Activated CD8-positive, alpha-beta memory T cell treated with anti-CD3 and anti-CD28 coated beads, Interleukin-2, amount 50 U/mL, for 48 hours (primary cell): Measurements from ENCODE around the gene ANKS1B.

ENCODE experiments used
- DNase-seq: peaks from one replicate; pipeline ENCODE4 v3.0.0-alpha.2; 2020

The ANKS1B gene

GRCh38 chr12:99552022-99552421, 432.7 kb downstream of the ANKS1B start:
- no peak for DNase-seq

GRCh38 chr12:99549651-99550050, 435.1 kb downstream of the ANKS1B start:
- no peak for DNase-seq

DNA sequence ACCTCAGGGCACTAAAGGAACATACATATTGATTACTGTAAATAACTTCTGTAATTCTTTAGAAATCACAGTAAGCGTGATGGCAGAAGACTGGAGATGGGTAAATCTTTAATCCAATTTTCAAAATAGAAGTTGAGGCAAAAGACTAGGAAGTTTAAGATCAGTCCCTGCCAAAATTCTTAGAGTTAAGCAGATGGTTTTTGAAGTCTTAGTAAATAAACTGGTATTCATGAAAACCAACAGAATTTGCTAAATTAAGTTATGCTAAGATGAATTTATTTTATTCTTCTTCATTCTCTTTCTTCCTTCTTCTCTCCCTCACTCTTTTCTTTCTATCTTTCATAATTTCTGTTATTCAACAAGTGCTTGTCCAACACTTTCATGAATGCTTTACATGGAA, 435.5 kb downstream of the ANKS1B start:
- DNase-seq, result no peak

- DNase-seq, result no peak
Measured at GRCh38 chr12:99544457-99544856, 440.3 kb downstream of the ANKS1B start.

- no peak for DNase-seq
Measured at GRCh38 chr12:99529966-99530365, 454.8 kb downstream of the ANKS1B start.

DNA sequence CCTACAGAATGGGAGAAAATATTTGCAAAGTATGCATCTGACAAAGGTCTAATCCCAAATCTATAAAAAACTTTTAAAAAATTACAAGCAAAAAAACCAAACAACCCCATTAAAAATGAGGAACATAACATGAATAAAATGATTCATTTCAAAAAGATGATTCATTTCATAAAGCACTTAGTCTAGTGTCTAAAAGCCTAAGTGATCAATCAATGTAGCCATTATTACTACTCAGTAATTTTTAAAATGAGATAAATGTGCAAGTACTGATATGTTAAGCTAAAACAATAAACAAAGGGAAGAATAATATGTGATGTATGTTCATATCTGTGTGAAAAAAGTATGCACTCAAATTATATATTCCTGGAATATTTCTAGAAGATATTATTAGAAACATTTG, 456.3 kb downstream of the ANKS1B start:
- DNase-seq, result no peak

DNA sequence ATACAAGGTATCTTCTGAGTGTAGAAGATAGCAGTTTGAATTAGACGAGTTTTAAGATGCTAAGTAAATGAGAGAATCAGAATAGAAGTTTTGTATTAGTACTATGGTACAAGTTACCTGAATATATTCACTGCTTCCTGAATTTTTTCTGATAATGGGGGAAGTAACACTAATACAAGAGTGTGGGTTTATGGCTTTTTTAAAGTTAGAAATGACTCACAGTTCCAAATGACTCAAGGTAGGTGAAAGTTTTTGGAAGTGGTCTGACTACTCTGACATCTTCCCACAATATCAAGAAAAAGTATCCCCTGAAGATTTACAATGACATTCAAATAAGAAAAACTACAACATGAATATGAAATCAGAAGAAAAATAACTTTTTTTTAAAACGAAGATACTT, 460.9 kb downstream of the ANKS1B start:
- no peak for DNase-seq

DNA sequence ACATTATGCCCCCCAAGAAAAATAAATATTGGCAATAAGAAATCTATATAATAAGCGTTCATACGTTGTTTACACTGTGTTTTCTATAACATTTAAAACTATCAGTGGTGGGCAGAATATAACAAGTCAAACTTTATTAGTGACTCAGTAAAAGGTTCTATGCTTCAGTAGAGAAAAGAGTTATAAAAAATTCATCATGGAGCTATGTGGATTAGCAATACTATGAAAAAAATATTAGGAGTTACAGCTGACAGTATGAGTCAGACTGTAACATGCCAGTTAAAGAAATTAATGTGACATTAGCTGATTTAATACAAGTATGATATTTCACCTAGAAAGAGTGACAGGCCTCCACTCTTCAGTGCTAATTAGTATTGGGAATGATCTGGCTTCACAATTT, 462.3 kb downstream of the ANKS1B start:
- DNase-seq, result no peak

DNA sequence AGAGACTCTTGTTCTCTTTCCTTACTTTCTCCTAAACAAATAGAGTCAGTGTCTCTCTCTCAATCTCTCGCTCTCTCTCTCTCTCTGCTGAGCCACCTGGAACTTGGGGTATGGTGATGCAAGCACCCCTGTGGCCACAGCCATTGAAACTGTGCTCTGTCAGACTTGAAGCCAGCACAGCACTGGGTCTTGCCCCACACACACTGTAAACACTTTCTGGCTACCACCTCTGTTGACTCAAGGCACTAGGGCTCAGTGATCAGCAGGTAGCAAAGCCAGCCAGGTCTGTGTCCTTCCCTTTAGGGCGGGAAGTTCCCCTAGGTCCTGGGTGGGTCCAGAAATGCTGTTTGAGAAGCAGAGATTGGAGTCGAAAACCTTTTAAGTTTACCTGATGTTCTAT, 463.1 kb downstream of the ANKS1B start:
- no peak for DNase-seq

DNA sequence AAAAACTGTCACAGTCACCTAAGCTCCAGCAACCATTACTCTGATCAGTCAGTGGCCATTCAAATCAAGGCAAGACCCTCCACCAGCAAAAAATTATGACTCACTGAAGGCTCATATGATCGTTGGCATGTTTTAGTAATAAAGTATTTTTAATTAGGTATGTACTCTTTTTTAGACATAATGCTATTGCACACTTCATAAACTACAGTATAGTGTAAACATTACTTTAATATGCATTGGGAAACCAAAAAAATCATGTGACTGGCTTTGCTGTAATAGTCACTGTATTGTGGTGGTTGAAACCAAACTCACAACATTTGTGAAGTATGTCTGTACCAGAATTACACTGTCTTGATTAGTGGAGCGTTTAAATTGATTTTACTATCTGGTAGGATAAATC, 471.7 kb downstream of the ANKS1B start:
- no peak for DNase-seq

GRCh38 chr12:99505805-99506204, 478.9 kb downstream of the ANKS1B start:
- DNase-seq, result no peak

- DNase-seq, result no peak
Measured at GRCh38 chr12:99498756-99499155, 486.0 kb downstream of the ANKS1B start.

DNA sequence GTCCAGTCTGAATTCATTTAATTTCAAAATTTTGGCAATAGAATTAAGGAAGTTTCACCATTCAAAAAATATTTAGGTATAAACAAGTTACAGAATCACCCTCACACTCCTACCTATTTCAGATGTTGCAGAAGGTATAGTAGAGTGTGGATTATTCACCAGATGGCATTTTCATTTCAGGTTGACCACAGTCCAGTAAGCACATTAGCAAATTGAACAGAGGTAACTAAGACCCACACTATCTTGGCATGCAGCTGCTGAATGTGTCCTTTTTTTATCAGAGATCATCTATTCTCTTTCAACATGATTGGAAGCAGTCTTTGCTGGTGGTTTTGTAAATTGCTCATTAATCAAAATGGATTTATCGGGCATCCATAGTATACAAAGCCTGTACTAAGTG, 488.9 kb downstream of the ANKS1B start:
- DNase-seq, result no peak

GRCh38 chr12:99493197-99493596, 491.5 kb downstream of the ANKS1B start:
- DNase-seq, result no peak

- no peak for DNase-seq
Measured at GRCh38 chr12:99486277-99486676, 498.5 kb downstream of the ANKS1B start.

- DNase-seq, result no peak
Measured at GRCh38 chr12:99479149-99479548, 505.6 kb downstream of the ANKS1B start.

GRCh38 chr12:99476956-99477355, 507.8 kb downstream of the ANKS1B start:
- DNase-seq, result no peak

DNA sequence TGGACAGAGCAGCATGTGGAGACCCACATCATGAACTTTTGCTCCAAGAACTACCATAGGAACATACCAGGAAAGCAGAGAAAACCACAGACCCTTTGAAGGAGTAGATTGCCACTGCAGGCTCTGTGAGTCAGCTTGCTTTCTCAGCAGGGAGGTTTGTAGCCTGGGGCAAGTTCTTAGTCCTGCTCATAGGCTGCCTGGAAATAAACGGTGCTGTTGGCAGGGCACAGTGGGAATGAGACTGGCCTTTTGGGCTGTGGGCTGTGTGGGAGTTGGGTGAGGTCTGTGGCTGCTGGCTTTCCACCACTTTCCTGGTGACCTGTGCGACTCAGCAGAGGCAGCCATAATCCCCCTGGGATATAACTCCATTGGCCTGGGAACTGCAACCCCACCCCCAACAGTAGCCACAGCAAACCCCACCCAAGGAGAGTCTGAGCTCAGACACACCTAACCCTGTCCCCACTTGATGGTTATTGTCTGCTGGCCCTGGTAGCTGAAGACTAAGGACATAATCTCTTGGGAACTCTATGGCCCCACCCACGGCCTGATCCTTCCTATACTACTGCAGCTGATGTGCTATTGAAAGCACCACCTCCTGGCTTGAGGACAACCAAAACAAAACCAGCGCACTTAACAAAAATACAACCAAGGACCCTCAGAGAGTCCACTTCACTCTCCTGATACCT, 529.2 kb downstream of the ANKS1B start:
- no peak for DNase-seq

GRCh38 chr12:99454539-99455172, 530.1 kb downstream of the ANKS1B start:
- DNase-seq, result no peak

DNA sequence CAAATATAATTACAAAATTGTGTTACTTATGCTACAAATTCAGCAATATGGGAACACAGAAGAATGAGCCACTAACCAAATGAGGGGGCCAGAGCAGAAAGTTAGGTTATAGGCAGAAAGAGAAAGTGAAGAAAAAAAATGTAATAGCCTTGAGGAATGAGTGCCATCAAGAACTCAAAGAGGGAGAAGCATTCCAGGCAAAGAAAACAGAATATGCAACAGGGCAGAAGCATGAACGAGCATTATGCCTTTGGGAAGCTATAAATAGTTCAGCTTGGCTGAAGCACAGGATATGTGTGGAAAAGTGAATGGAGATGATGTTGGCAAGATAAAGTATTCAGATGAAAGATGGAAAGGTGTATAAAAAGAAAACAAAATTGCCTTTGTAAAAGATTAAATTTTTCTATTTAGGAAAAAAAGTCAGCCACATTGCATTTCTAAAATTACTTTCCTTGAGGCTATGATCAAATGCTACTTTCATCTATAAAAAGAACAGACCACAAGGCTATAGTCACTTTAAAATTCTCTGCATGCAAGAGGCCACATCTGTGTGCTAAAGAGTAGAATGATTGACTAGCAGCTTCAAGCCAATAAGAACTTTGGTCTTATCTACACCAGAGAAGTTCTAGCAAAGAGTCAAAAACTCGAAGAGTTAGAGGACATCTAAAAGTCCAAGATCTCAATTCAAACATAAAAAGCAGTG, 530.7 kb downstream of the ANKS1B start:
- DNase-seq, result no peak

GRCh38 chr12:99450036-99450630, 534.6 kb downstream of the ANKS1B start:
- DNase-seq, result no peak

DNA sequence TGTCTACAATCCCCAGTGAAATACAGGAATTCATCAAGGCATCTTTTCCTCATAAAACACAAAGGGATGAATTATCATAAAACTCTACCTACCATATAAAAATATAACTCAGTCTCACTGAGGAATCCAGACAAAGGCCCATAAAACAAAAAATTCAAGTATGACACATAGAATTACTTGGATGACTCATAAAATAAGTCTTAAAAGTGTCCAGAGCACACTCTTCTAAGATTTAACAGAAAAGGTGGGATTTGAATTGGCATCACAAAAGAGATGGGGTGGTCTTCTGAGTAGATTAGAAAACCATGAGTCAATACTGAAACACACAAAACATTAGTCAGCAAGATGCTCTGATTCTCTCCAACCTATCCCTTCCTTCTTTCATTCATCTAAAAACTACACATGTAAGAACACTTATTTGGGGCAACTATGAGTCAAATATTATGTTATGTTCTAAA, 539.8 kb downstream of the ANKS1B start:
- no peak for DNase-seq

DNA sequence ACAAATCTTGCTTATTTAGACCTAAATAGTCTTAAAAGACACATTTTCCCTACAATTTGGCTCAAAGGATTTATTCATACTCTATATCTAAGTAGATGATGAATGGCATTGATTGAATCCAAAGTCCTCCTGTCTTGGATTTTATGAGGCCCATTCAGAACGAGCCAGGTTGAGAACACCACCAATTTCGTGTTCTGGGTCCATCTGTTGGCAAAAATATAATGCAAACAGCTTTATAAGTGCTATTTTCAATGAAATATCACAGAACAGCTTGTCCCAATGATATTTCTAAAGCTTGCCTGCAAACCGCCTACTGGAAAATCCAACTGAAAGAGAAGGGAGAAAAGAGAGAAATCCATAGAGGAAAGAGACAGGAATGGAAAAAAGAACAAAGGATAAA, 542.0 kb downstream of the ANKS1B start:
- DNase-seq, result no peak

GRCh38 chr12:99439399-99439798, 545.3 kb downstream of the ANKS1B start:
- no peak for DNase-seq
